Measurements from ENCODE around the gene ACACB.

The ACACB gene

GRCh38 chr12:109277899-109278762 lies 161.7 kb downstream of the ACACB start:
- peak; percentile 0 to 2 for DNase-seq (ENCODE audit: low read depth in 2 of 2)

GRCh38 chr12:109278912-109279311 lies 162.5 kb downstream of the ACACB start:
- DNase-seq (ENCODE audit: low read depth in 2 of 2), result no peak

- no peak for DNase-seq (ENCODE audit: low read depth in 2 of 2)
Observed at GRCh38 chr12:109279525-109279924, 163.1 kb downstream of the ACACB start.

- no peak for DNase-seq (ENCODE audit: low read depth in 2 of 2)
Observed at GRCh38 chr12:109281452-109281851, 165.1 kb downstream of the ACACB start.

GRCh38 chr12:109284392-109284791 lies 168.0 kb downstream of the ACACB start:
- no peak for DNase-seq (ENCODE audit: low read depth in 2 of 2)

- no peak for DNase-seq (ENCODE audit: low read depth in 2 of 2)
Observed at GRCh38 chr12:109286252-109286651, 169.9 kb downstream of the ACACB start.

- no peak for DNase-seq (ENCODE audit: low read depth in 2 of 2)
Observed at GRCh38 chr12:109286652-109287051, 170.3 kb downstream of the ACACB start.

GRCh38 chr12:109287181-109287580 lies 170.8 kb downstream of the ACACB start:
- no peak for DNase-seq (ENCODE audit: low read depth in 2 of 2)

- no peak for DNase-seq (ENCODE audit: low read depth in 2 of 2)
Observed at GRCh38 chr12:109287811-109288469, 171.6 kb downstream of the ACACB start.

- DNase-seq (ENCODE audit: low read depth in 2 of 2), result no peak
Observed at GRCh38 chr12:109288571-109288970, 172.2 kb downstream of the ACACB start.

GRCh38 chr12:109289004-109289403 lies 172.6 kb downstream of the ACACB start:
- no peak for DNase-seq (ENCODE audit: low read depth in 2 of 2)

- no peak for DNase-seq (ENCODE audit: low read depth in 2 of 2)
Observed at GRCh38 chr12:109289551-109289950, 173.2 kb downstream of the ACACB start.

GRCh38 chr12:109290061-109290460 lies 173.7 kb downstream of the ACACB start:
- DNase-seq (ENCODE audit: low read depth in 2 of 2), result no peak

GRCh38 chr12:109291117-109291516 lies 174.7 kb downstream of the ACACB start:
- DNase-seq (ENCODE audit: low read depth in 2 of 2), result no peak

GRCh38 chr12:109291521-109292341 lies 175.3 kb downstream of the ACACB start:
- DNase-seq (ENCODE audit: low read depth in 2 of 2), result no peak

GRCh38 chr12:109292342-109292711 lies 175.9 kb downstream of the ACACB start:
- DNase-seq (ENCODE audit: low read depth in 2 of 2), result no peak

- no peak for DNase-seq (ENCODE audit: low read depth in 2 of 2)
Observed at GRCh38 chr12:109293106-109293505, 176.7 kb downstream of the ACACB start.

- no peak for DNase-seq (ENCODE audit: low read depth in 2 of 2)
Observed at GRCh38 chr12:109294286-109294796, 178.0 kb downstream of the ACACB start.

- DNase-seq (ENCODE audit: low read depth in 2 of 2), result no peak
Observed at GRCh38 chr12:109295764-109296425, 179.5 kb downstream of the ACACB start.

- no peak for DNase-seq (ENCODE audit: low read depth in 2 of 2)
Observed at GRCh38 chr12:109296431-109296830, 180.0 kb downstream of the ACACB start.

- no peak for DNase-seq (ENCODE audit: low read depth in 2 of 2)
Observed at GRCh38 chr12:109299849-109300248, 183.5 kb downstream of the ACACB start.

All from fibroblast of skin of left biceps (primary cell).